Renal cortical epithelial cell (primary cell): ENCODE measurements around the gene CHP1. TPM values are rescaled to one million over a fixed set of nuclear protein-coding genes. Genes with fewer than 3 reads are reported as not detected.
"Not testable (repeated sequence)": the region's sequence is repeated elsewhere in the genome, so short reads cannot be mapped to it uniquely, and the experiment has no call there.

Experiments
- DNase-seq: peaks from one replicate; pipeline ENCODE4 v3.0.0-alpha.2; 2011; ENCODE audit warnings: low read depth
- total RNA-seq: library from RNA; depleted of rRNA; stranded (reverse); fragments of >200 nt; gene quantifications from 2 replicates; pipeline ENCODE4 v1.2.3, GENCODE V29; 2014

The CHP1 gene
- total RNA-seq, 1 donor from 2014 or later = 161 TPM

DNA sequence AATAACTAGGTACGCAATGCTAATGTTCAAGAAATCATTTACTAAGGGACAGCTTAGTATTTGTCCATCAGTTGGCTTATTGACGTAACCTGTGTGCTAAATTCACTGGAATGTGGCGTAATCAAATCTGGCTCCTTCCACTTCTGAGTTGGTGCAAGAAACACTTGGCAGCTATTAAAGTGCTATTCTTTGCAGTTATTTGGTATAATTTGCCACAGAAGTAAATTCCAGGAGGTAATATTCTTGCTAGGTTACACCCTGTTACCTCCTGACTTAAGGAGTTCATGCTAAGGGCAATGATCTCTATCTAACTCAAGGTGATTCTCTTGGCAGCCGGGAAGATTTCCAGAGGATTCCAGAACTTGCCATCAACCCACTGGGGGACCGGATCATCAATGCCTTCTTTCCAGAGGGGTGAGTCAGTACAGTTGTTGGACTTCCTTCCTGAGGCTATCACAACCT, 25.5 kb downstream of the CHP1 start:
- peak; percentile 93 for DNase-seq

DNA sequence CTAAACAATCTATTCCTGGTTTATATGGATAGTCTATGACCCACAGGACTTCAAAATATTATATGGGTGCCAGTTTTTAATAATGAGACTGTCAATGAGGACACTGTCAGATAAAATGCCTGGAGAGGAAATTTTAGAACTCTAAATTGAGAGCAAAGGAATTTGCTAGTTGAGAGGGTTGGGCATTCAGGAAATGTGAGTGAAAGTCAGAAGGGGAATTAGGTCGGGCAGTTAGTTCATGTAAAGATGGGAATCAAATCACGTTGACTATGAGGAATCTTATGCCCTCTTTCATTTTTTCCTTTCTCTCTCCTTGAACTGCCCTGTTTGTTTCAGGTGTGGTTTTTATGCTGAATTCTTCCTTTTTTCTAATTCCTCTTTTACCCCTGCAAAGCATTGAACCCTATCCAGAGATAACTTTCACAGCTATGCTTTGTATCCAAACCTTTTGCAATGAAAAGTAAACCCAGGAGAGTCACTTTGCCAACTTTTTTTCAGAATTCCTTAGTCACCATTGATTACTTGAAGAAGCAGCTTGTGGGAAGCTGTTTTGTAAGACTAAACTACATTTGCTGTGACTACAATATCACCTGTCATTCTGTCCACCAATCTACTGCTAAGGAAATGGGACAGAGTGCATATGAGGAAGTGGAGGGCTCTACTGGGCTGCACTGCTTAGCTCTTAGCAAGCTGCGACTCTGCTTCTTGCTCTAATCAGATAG, 27.8 kb downstream of the CHP1 start:
- peak; percentile 96 for DNase-seq

DNA sequence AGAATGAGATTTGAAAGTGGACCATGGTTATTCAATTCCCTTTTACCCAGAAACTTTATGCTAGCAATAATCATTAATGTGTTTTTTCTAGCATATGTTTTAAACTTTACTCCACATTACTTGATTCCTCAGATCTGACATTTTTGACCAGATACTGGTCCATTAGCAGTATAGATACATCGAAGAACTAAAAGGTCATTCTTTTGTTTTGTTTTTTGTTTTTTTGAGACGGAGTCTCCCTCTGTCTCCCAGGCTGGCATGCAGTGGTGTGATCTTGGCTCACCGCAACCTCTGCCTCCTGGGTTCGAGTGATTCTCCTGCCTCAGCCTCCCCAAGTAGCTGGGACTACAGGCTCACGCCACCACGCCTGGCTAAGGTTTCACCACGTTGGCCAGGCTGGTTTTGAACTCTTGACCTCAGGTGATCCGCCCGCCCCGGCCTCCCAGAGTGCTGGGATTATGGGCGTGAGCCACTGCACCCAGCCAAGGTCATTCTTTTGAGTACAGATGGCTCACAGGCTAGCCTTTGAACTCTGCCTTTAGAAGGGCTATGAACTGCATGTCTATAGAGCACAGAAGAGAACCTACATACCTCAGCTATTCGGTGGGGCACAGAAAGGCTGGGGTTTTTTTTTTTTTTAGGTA, 28.6 kb downstream of the CHP1 start:
- no peak for DNase-seq

DNA sequence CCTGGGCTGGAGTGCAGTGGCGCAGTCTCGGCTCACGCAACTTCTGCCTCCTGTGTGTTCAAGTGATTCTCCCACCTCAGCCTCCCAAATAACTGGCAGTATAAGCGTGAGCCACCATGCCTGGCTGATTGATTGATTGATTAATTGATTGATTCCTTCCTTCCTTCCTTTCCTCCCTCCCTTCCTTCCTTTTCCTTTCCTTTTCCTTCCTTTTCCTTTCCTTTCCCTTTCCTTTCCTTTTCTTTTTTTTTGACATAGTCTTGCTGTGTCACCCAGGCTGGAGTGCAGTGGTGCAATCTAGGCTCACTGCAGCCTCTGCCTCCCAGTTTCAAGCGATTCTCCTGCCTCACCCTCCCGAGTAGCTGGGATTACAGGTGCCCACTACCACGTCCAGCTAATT, 29.9 kb downstream of the CHP1 start:
- DNase-seq = not testable (repeated sequence)

DNA sequence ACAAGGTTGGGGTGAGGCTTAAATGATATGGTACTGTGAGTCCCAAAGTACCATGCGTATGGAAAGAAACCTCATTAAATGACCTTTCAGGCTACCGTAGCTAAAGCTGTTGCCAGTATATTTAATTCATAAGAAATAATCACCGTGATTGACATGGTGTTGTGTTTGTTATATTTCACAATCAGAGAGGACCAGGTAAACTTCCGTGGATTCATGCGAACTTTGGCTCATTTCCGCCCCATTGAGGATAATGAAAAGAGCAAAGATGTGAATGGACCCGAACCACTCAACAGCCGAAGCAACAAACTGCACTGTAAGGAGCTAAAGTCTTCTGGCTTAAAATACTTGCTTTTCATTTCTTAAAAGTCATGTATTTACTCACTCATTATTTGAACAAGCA, 31.5 kb downstream of the CHP1 start:
- DNase-seq = no peak

DNA sequence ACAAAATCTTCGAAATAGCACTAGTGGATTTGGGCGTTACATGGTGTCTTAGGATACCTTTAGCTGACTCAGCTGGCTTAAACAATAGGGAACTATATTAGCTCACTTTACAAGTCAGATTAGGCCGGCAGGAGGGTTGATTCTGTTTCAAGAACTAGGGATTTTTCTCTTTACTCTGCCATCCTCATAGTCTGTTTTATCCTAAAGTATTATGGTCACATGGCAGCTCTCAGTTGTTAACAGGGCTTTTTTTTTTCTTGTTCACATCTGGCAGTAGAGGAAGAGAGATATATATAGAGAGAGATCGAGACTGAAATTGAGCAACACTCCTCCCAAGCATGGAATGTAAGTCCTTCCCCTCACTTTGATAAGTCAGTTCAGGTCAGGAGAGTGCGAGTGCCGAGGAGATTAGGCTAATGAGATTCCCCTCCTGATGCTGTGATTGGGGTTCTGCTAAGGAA, 32.9 kb downstream of the CHP1 start:
- DNase-seq = no peak

DNA sequence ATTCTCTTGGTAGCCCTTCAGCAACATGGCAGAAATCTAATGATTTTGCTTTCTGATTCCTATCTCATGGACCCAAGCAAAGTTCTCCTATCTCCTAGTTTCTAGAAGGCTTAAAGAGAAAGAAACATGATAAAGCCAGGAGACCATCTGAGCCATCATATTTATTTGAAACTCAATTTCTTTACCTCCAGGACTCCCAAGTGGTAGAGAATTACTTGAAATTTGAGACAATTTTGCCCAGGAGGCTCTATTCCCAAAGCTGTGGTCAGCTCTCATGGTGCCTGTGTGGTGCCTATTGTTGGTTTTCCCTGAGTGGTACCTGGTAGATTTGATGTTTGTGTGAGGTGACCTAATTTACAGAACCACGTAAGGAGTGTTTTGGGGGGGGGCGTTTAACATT, 38.8 kb downstream of the CHP1 start:
- no peak for DNase-seq

DNA sequence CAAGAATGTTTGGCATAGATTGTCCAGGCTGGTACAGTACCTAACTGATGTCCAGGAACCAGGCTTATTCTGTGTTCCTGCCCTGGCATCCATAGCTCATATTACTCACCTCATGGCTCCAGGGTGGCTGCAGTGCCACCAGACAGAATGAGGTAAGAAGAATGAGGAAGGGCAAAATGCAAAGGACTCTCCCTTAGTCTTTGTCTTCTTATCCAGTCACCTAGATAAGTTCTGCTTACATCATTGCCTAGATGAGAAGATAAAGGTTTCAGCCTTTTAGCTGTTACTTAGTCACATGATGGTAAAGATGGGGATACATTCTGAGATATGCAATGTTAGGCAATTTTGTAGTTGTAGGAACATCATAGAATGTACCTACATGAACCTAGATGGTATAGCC, 45.8 kb downstream of the CHP1 start:
- DNase-seq = peak; percentile 36

DNA sequence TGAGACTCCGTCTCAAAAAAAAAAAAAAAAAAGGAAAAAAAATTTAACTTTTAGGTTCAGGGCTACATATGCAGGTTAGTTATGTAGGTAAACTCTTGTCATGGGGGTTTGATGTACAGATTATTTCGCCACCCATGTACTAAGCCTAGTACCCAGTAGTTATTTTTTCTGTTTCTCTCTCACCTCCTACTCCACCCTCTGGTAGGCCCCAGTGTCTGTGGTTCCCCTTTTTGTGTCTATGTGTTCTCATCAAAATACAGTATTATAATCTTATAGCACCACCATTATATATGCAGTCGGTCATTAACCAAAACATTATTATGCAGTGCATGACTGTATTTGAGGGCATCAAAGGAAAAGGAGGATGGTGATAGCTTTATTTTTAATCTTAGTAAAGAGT, 47.3 kb downstream of the CHP1 start:
- no peak for DNase-seq

DNA sequence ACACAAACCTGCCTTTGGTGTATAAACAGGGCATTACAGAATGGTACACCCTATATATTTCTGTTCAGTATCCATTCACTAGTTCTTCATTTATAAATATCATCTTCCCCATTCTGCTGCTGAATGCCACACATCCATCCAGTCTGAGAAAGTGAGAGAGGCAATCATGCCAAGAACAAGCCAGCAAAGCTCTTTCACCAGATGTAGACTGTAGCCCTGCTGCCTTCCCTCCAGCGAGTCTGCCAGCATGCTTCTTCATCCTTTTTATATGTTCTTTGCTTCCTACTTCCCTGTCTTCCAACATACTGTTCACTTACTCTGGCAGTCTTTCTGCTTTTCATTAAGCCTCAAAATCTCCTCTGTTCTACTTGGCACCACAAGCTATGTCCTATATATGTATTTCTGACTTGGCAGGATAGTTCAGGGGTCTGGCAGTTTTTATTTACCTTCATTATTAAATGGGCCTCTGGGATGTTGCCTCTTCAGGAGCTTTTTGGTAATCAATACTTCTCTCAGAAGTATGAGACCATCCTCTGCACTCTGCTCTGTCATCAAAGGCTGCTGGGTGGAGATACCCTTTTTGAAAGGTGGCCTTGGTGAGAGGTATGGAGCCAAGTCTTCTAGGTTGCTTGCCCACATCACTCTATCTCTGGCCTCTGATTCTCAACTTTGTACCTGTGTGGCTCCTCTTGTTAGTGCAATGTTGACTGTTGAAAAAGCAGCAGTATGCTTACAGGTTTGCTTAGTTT, 48.6 kb downstream of the CHP1 start:
- DNase-seq = no peak

DNA sequence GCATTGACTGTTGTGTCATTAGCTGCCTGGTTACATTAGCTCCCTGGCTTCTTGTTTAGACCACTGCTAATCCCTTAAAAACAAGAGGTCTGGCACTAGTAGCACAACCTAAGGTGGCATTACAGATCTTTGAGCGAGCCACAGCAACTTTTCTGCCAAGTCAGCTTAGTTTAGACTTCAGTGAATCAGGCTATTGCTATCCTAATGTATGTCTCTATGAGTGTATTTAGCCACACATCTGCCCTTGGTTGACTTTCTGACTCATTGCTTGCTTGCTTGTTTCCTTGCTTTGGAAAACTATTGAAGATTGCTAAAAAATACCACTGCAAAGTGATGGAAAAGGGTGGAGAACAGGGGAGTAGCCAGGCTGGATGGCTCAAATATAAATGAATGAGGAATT, 50.2 kb downstream of the CHP1 start:
- peak; percentile 90 for DNase-seq

DNA sequence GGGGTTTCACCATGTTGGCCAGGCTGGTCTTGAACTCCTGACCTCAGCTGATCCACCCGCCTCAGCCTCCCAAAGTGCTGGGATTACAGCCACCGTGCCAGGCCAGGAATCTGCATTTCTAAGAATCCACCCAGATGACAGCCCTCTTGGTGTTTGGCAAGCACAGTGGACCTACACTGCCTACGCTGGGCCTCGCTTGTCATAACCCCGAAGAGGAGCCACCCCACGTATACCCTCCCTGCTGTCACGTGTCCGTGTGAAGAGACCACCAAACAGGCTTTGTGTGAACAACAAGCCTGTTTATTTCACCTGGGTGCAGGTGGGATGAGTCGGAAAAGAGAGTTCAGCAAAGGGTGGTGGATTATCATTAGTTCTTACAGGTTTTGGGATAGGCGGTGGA, 51.4 kb downstream of the CHP1 start:
- DNase-seq = not testable (repeated sequence)

DNA sequence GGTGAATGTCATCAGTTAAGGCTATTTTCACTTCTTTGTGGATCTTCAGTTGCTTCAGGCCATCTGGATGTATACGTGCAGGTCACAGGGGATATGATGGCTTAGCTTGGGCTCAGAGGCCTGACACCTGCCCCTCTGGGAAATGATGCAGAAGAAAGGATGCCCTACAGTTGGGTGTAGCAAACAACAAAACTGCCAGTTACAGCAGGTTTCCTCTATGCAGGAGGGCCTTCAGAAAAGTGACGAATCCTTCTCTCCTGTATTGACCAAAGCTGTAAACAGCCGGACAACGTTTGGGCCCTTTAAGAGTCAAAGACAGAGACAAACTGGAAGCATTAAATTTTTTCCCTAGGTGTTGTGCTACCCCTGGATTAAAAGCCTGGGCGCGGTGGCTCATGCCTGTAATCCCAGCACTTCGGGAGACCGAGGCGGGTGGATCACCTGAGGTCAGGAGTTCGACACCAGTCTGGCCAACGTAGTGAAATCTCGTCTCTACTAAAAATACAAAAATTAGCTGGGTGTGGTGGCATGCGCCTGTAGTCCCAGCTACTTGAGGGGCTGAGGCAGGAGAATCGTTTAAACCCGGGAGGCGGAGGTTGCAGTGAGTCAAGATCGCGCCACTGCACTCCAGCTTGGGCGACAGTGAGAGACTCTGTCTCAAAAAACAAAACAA, 52.0 kb downstream of the CHP1 start:
- DNase-seq = not testable (repeated sequence)

DNA sequence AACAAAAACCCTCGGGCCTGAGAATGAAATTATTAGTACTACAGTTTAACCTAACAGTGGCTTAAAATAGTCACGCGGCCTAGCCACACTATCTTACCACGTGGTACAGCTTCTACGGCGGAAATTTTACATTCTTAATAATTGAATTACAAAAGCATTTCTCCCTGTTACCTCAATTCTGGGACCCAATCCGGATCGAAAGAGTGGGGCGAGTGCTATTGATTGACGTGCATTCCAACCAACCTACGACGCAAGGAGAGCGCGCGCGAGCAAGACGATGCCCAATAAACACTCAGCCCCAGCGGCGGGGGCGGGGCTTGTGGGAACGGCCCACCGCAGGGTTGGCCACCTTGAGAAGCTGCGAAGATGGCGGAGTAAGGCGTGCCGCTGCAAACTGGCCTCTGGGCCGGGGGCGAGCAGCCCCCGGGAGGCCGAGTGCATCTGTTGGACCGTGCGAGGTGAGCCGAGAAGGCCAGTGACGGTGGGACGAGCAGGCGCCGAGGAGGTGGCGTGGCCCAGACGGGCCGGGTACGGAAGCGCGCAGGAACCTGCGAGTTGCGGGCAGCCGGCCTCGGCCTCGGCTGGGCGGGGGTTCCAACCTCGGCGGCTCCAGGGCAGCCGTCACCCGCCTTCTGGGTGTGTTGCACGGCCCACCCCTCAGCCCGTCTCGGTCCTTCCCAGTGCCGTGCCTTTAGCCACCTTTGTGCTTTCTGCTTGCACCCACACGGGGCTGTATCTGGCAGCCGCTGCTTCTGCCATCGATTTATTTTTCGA, 52.8 kb downstream of the CHP1 start:
- DNase-seq = peak; percentile 97

DNA sequence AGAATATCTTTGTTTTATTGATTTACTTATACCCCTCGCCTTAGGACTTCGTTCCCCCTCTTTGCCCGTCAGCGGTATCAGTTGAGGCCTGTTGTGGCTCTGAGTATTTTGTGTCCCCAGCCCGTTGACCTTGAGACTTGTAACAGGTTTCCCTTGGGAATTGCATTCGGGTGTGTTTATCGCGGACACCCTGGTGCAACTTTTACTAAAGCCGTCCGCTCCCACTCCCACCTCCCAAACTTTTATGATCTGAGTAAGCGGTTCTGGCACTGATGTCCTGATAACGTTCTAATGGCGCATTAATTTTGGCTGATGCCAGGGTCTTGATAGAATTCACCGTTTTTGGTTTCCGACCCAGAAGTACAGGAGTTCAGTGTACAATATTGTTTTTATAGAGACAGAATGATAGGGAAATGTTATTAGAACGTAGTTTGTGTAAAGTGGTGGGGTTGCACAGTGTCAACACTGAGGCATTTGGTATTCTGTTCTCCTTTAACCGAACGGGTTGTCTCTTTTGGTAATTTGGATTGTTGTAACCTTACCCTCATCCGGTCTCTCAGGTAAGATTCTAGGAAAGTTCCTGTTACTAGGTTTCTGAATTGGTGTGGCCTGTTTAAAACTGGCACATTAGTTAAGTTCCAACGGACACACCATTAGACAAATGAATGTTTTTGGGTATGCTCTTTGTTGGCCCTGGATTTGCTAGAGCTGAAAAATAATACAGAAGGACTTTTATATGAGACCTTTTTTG, 53.5 kb downstream of the CHP1 start:
- DNase-seq = peak; percentile 11

DNA sequence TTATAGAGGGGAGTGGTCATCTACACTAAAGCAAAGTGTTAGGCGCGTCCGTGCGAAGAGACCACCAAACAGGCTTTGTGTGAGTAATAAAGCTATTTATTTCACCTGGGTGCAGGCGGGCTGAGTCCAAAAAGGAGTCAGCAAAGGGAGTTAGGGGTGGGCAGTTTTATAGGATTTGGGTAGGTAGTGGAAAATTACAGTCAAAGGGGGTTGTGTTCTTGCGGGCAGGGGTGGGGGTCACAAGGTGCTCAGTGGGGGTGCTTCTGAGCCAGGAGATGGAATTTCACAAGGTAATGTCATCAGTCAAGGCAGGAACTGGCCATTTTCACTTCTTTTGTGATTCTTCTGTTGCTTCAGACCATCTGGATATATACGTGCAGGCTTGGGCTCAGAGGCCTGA, 54.2 kb downstream of the CHP1 start:
- DNase-seq = no peak

DNA sequence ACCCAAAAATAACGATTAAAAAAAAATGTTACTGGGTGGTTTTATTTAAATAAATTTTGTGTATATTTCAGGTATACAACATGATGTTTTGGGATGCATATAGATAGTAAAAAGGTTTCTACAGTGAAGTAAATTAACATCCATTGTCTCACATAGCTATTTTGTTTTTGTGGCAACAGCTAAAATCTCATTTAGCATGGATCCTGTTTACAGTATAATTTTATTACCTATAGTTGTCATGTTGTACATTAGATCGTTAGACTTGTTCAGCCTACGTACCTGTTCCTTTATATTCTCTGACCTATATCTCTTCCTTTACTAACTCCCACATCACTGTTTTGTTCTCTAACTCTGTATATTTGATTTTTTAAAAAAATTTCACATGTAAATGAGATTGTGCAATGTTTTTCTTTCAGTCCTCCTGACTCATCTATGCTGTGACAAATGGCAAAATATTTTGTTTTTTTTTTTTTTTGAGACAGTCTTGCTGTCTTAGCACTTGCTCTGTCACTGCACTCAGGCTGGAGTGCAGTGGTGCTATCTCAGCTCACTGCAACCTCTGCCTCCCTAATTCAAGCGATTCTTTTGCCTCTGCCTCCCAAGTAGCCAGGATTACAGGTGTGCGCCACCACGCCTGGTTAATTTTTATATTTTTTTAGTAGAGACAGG, 55.7 kb downstream of the CHP1 start:
- peak; percentile 62 for DNase-seq

DNA sequence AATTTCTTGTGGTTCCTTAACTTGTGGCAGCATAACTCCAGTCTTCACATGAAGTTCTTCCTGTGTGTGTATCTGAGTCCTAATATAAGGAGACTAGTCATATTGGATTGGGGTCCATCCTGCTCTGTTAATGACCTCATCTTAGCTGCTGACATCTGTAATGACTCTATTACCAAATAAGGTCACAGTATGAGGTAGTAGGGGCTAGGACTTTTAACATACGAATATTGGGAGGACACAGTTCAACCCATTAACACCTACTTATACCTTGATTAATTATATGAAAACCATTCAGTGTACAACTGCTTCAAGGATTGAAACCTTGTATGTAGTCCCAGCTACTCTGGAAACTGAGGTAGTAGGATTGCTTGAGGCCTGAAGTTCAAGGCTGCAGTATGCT, 57.4 kb downstream of the CHP1 start:
- DNase-seq = no peak

DNA sequence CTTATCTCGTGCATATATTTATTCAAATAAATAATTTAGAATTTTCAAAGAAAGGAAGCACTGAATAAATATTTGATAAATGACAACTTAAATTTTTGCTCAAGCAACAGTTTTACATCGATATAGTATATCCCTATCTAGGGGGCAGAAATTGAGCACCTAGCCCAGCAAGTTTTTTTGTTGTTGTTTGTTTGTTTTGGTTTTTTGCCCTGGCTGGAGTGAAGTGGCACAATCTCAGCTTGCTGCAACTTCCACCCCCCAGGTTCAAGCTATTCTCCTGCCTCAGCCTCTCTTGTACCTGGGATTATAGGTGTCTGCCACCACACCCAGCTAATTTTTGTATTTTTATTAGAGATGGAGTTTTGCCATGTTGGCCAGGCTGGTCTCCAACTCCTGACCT, 58.9 kb downstream of the CHP1 start:
- no peak for DNase-seq

DNA sequence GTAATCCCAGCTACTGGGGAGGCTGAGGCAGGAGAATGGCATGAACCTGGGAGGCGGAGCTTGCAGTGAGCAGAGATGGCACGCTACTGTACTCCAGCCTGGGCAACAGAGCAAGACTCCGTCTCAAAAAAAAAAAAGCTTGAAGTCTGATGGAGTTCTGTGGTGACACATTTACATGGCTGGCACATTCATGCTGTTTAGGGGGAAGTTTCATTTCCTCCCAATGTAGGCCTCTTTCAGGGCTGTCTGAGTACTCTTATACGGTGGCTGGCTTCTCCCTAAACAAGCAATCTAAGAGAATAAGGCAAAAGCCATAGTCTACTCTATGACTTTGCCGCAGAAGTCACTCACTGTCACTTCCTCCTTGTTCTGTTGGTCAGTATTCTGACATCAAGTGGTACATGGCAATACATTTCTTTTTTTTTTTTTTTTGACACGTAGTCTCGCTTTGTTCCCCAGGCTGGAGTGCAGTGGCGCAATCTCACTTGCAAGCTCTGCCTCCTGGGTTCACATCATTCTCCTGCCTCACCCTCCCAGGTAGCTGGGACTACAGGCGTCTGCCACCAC, 60.1 kb downstream of the CHP1 start:
- DNase-seq = no peak
